ENCODE measurements around the gene HSD11B1. TPM values are rescaled to one million over a fixed set of nuclear protein-coding genes. Genes with fewer than 3 reads are reported as not detected.

Gene HSD11B1
- total RNA-seq, 2 donors from 2014 or later = 0.48 to 0.59 TPM

DNA sequence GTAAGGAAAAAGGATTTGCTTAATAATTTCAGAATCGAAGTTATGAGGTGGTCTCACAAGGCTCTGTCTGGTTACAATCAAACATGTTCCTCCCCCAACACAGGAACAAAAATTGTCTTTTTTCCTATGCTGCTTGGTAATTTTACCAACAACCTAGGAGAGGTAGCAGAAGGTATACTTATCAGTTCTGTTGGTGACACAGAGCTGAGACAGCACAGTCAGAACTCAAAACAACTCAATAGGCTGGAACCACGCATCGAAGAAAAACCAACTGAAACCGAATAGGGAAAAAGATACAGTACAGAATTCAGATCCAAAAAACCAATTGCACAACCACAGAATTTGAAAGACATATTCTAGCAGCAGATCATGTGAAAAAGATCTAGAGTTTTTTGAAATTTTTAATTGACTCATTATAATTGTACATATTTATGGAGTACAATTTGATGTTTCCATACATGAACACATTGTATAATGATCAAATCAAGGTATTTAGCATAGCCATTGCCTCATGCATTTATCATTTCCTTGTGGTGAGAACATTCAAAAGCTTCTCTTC lies 25.6 kb upstream of the HSD11B1 start:
- Histone ChIP-seq H3K9me3 (no peaks in the 10 kb centered on the region), H3K4me1 (no peaks in the 10 kb centered on the region), H3K9ac (ENCODE audit: low read depth in 2 of 2, low read length in 2 of 2) (no peak overlapping the region), H3K27ac (no peak overlapping the region), H3K27me3 (no peaks in the 10 kb centered on the region), H3K36me3 (no peaks in the 10 kb centered on the region), H3K4me3 (no peak overlapping the region)
- TF ChIP-seq, protein P1, sequence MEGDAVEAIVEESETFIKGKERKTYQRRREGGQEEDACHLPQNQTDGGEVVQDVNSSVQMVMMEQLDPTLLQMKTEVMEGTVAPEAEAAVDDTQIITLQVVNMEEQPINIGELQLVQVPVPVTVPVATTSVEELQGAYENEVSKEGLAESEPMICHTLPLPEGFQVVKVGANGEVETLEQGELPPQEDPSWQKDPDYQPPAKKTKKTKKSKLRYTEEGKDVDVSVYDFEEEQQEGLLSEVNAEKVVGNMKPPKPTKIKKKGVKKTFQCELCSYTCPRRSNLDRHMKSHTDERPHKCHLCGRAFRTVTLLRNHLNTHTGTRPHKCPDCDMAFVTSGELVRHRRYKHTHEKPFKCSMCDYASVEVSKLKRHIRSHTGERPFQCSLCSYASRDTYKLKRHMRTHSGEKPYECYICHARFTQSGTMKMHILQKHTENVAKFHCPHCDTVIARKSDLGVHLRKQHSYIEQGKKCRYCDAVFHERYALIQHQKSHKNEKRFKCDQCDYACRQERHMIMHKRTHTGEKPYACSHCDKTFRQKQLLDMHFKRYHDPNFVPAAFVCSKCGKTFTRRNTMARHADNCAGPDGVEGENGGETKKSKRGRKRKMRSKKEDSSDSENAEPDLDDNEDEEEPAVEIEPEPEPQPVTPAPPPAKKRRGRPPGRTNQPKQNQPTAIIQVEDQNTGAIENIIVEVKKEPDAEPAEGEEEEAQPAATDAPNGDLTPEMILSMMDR (IDR thresholded peaks at IDR 0.05) = no peak
- DNase-seq = no peak
- intact Hi-C loops (cut with DNase I) = no loop called here

DNA sequence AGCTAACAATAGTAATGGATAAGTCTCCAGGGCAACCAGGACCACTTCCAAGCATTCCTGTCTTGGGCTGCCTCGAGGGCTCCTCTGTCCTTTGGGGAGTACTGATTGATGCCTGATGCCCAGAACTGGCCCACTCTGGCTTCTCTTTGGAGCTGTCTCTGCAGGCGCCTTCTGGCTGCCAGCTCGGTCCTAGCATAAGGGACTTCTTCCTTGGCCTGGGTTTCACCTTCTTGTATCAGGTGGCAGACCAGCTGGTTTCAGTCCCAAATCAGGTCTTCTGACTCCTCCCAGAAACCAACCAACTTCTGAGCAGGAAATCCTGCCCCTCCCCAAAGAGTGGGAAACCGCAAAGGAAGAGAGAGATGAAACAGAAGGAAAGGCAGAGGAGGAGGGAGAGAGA lies 18.8 kb upstream of the HSD11B1 start:
- intact Hi-C loops (cut with DNase I) = loop anchor here (5.0 kb wide), 1 partner anchor 39 kb away; no protein-coding TSS in a partner anchor
- H3K4me1 ChIP-seq = no peaks in the 10 kb centered on the region
- H3K9ac ChIP-seq (ENCODE audit: low read depth in 2 of 2, low read length in 2 of 2) = no peak overlapping the region
- DNase-seq = no peak
- H3K9me3 ChIP-seq = no peaks in the 10 kb centered on the region
- no peaks in the 10 kb centered on the region for H3K36me3 ChIP-seq
- H3K27me3 ChIP-seq = no peaks in the 10 kb centered on the region
- TF ChIP-seq, protein P1 (IDR thresholded peaks at IDR 0.05) = no peak
- no peak overlapping the region for H3K4me3 ChIP-seq
- no peak overlapping the region for H3K27ac ChIP-seq

DNA sequence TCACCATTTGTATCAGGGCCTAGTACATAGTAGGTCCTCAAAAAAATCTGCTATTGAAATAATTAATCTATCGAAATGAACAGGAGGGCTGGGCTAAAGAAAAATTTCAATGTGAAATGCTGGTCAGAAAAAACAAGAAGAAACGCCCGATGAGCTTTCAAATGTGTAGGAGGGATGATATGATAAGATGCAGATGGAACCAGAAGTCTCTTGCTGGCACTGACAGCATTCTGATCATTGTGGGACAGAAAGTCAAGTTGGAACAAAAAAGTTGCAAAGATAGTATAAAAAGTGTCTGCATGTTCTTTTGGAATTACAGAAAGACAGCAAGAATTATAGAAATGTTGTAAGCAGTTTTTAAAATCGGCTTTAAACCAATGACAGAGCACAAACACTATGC lies 18.3 kb upstream of the HSD11B1 start:
- Histone ChIP-seq H3K27me3 (no peaks in the 10 kb centered on the region), H3K4me1 (no peaks in the 10 kb centered on the region), H3K9ac (ENCODE audit: low read depth in 2 of 2, low read length in 2 of 2) (no peak overlapping the region), H3K36me3 (no peaks in the 10 kb centered on the region), H3K4me3 (no peak overlapping the region), H3K9me3 (no peaks in the 10 kb centered on the region), H3K27ac (no peak overlapping the region)
- TF ChIP-seq, protein P1 (IDR thresholded peaks at IDR 0.05) = no peak
- DNase-seq = no peak
- intact Hi-C loops (cut with DNase I) = loop anchor here (5.0 kb wide), 1 partner anchor 39 kb away; no protein-coding TSS in a partner anchor

DNA sequence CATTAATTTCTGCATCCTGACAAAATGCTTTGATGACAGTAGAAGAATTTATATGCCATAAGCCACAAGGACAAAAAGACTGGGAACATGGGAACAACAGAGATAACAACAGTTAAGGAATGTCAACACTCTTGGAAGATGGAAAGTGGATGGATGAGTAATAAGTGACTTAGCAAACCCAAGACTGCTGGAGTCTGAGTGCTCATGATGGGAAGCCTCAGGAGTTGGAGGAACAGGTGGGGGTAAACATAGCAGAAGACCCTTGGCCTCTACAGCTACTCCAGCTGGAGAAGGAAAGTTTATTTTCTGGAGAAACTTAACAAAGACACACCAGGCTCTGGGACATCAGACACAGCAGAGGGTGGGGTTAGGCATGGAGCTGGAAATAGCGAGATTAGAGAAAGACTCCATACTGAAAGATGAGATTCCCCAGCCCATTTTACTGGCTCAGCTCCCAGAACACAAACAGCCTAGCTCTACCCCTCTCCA lies 15.9 kb upstream of the HSD11B1 start:
- Histone ChIP-seq H3K27me3 (no peaks in the 10 kb centered on the region), H3K27ac (no peak overlapping the region), H3K9ac (ENCODE audit: low read depth in 2 of 2, low read length in 2 of 2) (no peak overlapping the region), H3K4me3 (no peak overlapping the region), H3K36me3 (no peaks in the 10 kb centered on the region), H3K4me1 (no peaks in the 10 kb centered on the region), H3K9me3 (no peaks in the 10 kb centered on the region)
- TF ChIP-seq, protein P1 (IDR thresholded peaks at IDR 0.05) = no peak
- intact Hi-C loops (cut with DNase I) = loop anchor here (5.0 kb wide), 1 partner anchor 41 kb away; no protein-coding TSS in a partner anchor
- no peak for DNase-seq

DNA sequence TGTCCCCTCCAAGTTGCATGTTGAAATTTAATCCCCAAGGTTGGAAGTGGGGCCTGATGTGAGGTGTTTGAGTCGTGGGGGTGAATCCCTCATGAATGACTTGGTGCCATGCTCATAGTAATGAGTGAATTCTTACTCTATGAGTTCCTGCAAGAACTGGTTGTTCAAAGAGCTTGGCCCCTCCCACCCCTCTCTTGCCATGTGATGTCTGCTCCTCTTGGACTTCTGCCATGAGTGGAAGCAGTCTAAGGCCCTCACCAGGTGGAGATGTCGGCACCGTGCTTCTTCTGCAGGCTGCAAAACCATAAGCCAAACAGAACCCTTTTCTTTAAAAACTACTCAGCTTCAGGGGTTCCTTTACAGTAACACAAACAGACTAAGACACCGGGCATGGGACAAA lies 15.2 kb upstream of the HSD11B1 start:
- no peak overlapping the region for H3K4me3 ChIP-seq
- no peaks in the 10 kb centered on the region for H3K4me1 ChIP-seq
- no peaks in the 10 kb centered on the region for H3K36me3 ChIP-seq
- no peak overlapping the region for H3K27ac ChIP-seq
- H3K9ac ChIP-seq (ENCODE audit: low read depth in 2 of 2, low read length in 2 of 2) = no peak overlapping the region
- intact Hi-C loops (cut with DNase I) = loop anchor here (5.0 kb wide), 1 partner anchor 42 kb away; no protein-coding TSS in a partner anchor
- peak; percentile 67 for DNase-seq
- no peaks in the 10 kb centered on the region for H3K27me3 ChIP-seq
- TF ChIP-seq, protein P1 (IDR thresholded peaks at IDR 0.05) = no peak
- H3K9me3 ChIP-seq = no peaks in the 10 kb centered on the region
